Measurements from ENCODE around the gene IP6K2.

The IP6K2 gene

DNA sequence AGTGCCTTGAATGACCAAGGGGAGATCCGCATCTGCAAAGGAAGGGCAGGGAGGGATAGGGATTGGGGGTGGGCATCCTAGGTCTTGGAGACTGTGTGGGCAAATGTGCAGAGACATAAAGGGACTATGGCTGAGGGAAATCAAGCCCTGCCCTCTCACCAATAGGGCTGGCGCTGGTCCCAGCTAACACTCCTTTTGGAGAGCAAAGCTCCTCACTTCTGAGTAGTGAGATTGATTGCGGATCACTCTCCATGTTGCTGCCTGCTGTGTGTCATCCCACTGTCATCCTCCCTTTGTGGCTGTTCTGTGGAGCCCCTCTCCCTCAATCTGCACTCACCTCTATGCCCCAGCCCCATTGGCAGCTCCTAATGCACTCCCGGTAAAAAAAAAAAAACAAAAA lies 52.1 kb downstream of the IP6K2 start:
- TF ChIP-seq, protein P1, sequence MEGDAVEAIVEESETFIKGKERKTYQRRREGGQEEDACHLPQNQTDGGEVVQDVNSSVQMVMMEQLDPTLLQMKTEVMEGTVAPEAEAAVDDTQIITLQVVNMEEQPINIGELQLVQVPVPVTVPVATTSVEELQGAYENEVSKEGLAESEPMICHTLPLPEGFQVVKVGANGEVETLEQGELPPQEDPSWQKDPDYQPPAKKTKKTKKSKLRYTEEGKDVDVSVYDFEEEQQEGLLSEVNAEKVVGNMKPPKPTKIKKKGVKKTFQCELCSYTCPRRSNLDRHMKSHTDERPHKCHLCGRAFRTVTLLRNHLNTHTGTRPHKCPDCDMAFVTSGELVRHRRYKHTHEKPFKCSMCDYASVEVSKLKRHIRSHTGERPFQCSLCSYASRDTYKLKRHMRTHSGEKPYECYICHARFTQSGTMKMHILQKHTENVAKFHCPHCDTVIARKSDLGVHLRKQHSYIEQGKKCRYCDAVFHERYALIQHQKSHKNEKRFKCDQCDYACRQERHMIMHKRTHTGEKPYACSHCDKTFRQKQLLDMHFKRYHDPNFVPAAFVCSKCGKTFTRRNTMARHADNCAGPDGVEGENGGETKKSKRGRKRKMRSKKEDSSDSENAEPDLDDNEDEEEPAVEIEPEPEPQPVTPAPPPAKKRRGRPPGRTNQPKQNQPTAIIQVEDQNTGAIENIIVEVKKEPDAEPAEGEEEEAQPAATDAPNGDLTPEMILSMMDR (conservative IDR thresholded peaks at IDR 0.05) = no peak

DNA sequence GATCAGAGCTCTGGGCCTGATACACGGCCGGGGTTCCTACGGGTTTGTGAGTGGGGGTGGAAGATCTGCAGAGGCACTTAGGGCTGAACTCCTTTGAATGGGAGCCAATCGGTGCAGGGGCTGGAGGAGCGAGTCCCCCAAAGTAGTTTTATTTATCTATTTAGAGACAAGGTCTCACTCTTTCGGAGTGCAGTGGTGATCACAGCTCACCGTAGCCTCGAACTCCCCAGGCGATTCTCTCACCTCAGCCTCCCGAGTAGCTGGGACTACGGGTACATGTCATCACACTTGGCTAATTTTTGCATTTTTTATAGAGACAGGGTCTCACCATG lies 52.7 kb downstream of the IP6K2 start:
- H3K27ac ChIP-seq = no peak overlapping the region
- TF ChIP-seq, protein P1 (conservative IDR thresholded peaks at IDR 0.05) = no peak

More for the DNA sequence above, 52.1 kb downstream of the IP6K2 start:
- H3K27ac ChIP-seq = no peak overlapping the region

DNA sequence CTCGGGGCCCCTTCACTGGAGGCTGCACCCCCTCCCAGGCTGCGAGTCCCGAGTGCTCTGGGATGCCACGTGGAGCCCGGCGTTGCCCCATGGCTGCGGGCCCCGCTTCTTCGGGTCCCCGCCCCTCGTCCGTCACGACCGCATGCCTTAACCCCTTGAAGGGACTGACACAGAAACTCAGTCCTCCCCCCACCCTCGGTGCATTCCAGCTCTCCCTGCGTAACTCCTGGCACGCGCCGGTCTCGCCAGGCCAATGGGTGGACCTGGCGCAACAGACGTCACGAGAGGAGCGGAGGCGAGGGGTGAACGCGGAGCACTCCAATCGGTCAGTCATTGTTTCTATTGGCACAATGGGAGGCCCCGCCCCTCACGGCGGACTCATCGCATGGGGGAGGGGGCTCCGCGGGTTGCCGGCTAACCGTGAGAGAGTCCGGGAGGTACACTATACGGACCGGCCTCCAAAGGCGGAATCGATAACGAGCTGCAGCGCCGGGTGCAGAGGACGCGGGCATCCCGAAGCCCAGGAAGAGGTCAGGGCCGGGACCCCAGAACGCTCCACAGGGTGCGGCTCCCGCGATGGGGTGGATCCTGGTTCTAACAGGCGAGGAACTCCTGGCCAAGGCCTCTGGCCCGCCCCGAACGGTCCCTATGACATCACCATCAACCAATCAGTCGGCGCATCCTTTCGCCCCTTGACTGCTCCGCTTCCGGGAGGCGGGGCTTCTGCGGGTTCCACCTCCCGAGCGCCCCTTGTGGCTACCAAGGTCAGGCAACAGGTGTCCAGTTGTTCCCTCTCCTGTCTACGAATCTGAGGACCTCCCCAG lies 53.3 kb downstream of the IP6K2 start:
- TF ChIP-seq, protein P1 (conservative IDR thresholded peaks at IDR 0.05) = peak; percentile 55
- H3K27ac ChIP-seq = peak overlapping the region; percentile 40; the same call in 1 of the 2 replicates

- H3K27ac ChIP-seq = peak within 1 kb of the TSS; percentile 40; the same call in 1 of the 2 replicates
- TF ChIP-seq, protein P1 (conservative IDR thresholded peaks at IDR 0.05) = no peak
These were observed 54.1 kb downstream of the IP6K2 start, which contains the start of gene CELSR3 for GRCh38 chr3:48662753-48663488. Gene CELSR3 (minus strand): TSS chr3:48662886. CDS start chr3:48662634, 252 bp downstream.

DNA sequence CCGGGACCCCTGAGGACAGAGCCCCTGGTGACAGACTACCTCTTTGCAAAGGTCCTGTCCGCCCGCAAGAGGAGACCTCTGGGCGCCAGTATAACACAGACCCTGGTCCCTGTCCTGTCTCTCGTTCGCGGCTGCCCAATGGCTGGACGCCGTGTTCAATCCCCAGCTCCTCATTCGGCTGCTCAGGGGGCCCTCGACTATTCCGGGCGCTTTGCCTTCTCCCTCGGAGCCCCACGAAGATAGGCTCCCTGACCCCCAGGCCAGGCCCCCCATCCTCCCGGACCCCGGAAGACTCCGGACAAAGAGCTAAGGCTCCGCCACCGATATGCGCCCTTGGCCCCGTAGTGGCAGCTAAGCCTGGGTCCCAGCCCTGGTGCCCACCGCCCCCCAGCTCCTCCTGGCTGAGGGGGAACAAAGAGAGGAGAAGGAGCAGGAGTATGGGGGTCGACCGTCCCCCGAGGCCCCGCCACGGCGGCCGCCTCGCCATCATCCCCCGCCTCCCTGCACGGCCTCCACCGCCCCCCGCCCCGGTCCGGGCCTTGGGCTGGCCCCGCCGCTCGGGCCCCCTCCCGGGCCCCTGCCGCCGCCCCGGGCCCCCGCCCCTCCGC lies 54.8 kb downstream of the IP6K2 start:
- H3K27ac ChIP-seq = peak overlapping the region; percentile 40; the same call in 1 of the 2 replicates
- TF ChIP-seq, protein P1 (conservative IDR thresholded peaks at IDR 0.05) = no peak

- TF ChIP-seq, protein P1 (conservative IDR thresholded peaks at IDR 0.05) = no peak
- no peak overlapping the region for H3K27ac ChIP-seq
These were observed 55.4 kb downstream of the IP6K2 start for GRCh38 chr3:48661501-48662144.

All from VCaP (cell line).